HG03159 (cell line): Measurements from ENCODE around the gene NINJ2.

Experiments
- ATAC-seq: cut with Tn5 transposase; IDR thresholded peaks from one replicate; pipeline ENCODE4 v1.9.1; 2021; ENCODE audit warnings: mild to moderate bottlenecking, moderate library complexity; ENCODE audit not compliant: unreplicated experiment

Gene NINJ2

DNA sequence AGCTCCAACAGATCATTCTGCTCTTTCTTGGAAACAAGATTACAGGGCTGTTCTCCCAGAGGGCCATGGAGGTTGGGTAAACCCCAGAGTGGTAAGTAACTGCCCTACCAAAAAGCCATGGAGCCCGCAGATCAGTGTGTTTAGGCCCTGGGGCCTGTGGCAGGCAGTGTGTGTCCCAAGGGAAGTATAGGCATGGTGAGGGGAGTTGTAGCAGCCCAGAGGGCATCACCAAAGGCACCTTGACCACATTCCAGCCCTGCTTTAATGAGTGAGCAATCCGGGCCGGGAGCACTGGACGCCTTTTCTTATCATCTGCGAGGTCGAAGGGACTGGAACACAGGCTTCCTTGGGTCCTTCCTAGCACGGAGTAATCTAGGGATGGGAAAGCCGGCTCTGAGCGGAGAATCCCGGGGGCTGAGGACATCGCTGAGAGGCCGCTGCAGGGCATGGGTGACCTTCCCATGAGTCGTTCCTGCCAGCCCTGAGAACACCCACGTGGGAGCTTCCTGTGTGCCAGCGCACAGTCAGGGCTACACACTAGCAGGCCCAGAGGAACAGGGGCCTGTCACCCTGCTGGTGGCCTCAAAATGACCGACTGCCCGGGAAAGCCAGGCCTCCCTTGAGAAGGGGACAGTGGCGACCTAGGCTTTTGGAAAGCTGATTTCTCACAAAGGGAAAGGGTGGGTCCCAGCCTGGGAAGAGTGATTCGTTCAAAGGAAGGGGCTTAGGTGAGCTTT, 91.3 kb downstream of the NINJ2 start:
- no peak for ATAC-seq

DNA sequence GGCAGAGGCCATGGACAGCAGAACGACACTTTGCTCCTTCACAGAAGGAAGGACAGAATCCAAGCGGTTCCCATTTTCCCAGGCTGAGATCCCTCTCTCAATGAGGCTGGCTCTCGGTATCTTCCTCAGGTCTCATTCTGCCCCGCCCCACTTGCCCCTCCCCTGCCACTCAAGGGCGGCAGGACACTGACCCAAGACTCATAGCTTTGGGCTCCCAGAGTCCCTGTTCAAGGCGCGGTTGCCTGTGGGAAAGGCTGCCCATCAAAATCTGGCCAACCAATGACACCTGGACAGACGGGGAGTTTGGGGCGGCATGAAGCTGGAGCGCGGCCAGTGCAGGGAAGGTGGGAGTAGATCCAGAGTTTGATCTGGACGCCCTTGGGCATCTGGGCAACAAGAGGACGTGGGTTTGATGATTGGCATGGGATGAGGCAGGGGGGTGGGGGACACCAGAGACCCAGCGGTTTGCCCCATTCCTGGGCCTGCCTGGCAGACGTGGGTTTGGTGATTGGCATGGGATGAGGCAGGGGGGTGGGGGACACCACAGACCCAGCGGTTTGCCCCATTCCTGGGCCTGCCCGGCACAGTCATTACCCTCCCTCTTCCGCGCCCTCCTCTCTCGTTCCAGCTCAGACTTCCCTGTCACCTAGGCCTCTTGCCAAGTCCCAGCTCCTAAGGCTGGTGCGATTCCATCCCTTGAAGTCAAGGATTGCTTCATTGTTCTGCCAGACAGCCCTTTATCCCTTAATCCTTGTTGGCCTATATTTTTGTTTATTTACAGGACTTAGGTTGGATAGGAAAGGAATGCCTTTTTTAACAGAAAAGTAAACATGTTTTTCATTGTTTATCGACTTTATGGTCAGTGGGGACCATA, 92.1 kb downstream of the NINJ2 start:
- no peak for ATAC-seq

GRCh38 chr12:570435-570920, 92.8 kb downstream of the NINJ2 start:
- ATAC-seq: no peak

DNA sequence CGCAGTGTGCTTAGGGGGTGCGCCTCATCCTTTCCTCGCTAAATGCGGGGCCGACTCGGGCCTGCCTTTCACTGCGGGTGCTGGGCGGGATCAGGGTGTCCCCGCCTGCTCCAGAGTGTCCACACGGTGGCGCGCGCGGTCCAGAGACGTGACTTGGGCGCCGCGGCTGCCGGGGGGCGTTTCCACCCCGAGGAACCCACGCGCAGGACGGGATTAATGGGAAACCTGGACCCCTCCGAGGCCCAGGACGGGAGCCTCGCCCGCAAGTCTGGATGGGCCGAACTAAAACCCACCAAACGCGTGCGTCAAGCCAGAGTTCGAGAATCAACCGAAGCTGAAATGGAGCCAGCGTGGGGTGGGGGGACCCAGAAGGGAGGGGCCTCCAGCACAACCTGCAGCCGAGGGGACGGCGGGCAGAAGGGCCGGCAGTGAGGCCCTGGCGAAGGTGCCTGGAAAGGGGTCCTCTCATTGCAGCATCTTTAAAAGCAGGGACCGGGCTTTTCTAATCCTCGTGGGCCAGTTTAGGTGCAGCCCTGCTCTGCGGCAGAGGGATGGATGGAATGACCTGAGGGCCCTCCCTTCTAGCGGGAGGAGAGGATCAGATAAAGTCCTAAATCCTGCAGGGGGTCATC, 93.3 kb downstream of the NINJ2 start:
- ATAC-seq: peak; percentile 60

DNA sequence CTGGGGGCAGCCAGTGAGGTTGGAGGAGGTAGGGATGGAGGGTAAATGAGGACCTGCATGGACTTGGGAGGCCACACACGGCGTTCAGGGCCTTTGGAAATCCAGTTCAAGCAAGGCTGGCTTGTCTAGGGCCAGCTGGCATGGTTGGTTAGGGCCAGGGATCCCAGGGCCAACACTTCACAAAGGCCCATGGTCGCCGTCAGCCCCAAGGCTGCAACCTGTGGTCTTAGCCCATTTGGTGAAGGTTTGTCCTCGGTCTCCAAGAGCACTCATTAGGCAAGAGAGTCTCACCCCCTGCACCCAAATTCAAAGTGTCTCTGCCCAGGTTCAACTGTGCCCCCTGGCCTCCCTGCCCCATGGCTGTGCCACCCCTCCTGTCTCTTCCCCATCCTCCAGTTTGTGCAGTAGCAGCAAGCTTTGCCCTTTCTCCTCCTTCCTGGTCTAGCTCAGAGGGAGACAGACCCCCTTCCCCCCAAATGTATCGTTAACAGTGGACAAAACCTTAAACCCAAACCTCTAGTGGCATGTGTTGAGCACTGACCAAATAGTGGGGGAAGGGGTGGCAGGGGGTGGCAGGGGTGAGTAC, 94.1 kb downstream of the NINJ2 start:
- ATAC-seq: no peak

DNA sequence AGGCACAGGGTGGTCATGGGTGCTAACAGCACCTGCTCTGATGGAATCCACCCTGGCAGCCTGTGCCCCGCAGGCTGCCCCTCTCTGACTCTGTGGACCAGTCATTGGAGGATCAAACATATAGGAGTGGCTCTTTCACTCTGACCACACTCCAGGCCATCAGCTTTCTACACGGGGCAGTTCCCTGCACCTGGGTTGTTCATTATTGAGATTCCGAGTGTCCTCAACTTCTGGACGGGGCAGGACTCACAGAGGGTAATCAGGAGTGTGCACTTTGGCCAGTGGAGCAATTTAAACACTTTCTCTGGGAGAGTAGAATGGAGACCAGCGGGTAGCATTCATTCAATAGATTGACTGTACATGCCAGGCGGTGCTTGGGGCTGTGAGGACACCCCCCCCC, 94.8 kb downstream of the NINJ2 start:
- ATAC-seq: no peak

DNA sequence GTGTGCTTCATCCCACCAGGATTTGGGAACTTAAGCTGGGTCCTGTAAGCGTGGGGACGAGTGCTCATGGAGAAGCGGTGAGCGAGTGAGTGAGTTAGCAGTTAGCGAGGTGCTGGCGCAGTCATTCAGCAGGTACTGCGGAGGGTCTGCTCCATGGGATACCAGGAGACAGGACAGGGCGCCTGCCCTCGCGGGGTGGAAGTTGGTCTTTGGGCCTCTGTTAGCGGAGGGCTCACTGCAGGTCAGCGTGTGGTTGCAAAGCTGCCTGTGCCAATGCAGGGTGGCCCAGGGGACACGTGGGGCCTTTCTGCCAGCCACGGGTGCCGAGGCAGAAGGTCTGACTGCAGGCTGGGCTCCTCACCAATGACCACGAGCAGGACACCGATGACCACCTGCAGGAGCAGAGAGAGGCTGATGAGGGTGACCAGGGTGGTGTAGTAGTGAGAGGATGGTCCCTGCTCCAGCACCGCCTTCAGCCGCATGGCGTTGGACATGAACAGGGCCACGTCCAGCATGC, 97.6 kb downstream of the NINJ2 start:
- no peak for ATAC-seq

- ATAC-seq: no peak
Measured at GRCh38 chr12:565161-565560, 98.1 kb downstream of the NINJ2 start.

- no peak for ATAC-seq
Measured at GRCh38 chr12:563787-564298, 99.4 kb downstream of the NINJ2 start.

GRCh38 chr12:563250-563781, 99.9 kb downstream of the NINJ2 start:
- no peak for ATAC-seq

- ATAC-seq: no peak
Measured at GRCh38 chr12:562634-563033, 100.6 kb downstream of the NINJ2 start.

DNA sequence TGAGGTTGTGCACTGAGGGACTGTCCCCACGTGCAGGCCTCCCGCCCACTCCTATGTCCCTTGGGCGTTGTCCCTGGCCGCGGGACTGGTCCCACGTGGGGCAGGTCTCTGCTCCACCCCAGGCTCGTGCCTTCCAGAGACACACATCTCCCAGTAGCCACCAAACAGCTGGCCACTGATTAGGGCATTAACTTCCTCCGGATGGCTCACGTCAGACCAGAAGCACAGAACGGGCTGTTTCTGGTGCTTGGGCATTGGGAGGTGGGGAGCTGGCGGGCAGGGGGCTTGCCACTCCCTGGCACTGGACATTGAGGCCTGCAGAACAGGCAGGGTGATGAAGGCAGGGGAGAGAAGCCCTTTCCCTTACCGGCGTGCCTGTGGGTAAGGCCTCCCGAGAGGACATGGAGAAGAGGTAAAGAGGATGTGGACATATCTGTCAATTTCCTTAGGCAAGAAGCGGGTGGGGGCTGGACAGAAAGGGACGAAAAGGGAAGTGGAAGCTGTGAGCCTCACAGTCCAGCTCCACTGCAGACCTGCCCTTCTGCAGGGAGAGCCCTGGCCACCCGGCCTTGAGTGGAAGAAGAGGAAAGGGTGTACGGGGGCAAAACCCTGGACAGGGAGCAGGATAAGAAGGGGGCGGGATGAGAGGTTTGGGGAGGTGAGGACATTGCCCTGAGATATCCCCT, 101.2 kb downstream of the NINJ2 start:
- no peak for ATAC-seq

GRCh38 chr12:561391-561705, 101.9 kb downstream of the NINJ2 start:
- no peak for ATAC-seq

- ATAC-seq: no peak
Measured at GRCh38 chr12:560691-561390, 102.4 kb downstream of the NINJ2 start.

DNA sequence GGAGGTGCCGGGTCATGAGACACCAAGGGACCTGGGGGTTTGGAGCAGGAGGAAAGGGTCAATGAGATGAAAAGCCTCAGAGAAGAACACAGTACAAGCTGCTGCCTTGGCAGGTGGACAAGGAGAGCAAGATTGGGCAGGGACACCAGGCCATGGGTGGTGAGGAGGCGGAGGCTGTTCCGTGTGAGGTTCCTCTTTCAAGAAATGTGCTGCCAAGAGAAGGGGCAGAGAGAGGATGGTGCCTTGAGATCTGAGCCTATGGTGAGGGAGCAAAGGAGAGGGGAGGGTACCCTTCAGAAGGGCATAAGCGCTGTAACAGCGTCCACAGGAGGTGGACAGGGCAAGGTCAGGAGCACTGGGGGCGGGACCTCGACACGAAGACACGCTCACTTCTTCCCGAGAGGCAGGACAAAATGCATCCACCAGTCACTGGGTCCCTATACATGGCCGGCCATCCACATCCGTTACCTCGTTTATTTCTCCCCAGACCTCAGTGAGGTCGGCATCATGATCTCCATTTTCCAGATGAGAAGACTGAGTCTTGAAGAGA, 103.3 kb downstream of the NINJ2 start:
- no peak for ATAC-seq

DNA sequence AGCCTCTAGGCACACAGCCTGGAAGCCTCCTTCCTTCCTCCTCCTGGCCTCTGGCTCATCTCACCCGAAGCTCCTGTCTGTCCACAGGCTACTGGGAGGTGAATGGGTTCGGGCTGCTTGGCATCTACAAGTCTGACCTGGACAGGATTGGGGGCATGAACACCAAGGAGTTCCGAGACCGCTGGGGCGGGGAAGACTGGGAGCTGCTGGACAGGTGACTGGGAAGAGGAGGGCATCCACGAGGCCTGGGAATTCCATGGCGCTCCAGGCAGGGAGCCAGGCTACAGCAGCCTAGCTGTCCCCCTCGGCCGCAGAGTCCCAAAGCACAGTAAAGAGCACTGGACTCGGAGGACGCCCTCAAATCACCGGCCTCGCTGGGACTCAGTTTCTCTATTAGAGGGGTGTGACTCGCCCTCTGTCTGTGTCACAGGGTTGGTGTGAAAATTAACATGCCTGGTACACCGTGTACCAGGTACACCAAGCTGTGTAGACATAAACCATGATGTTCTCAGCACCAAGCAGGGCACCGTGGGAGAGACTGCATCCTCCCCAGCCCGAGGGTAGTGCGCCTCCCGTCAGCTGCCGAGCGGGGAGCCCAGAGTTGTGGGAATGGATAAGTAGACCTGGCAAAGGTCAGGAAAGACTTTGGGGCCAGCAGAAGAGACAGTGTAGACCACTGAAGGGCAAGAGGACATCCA, 103.9 kb downstream of the NINJ2 start:
- ATAC-seq: no peak

DNA sequence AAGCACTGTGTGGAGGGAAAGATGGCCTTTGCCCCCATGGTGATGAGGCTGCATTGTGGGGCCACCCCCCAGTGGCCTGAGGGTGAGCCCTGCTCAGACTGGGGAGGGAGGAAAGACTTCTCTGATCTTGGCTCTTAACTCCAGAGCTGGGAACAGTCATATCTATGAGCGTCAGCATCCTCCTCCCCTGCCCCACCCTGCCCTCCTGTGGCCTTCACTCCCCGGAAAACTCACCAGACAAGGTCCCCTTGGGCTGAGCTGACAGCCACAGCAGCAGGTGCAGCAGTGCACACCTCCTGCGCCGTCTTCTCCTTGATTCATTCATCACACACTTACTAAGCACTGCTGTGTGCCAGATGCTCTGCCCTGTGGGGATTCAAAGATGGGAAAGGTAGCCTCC, 104.7 kb downstream of the NINJ2 start:
- ATAC-seq: no peak

DNA sequence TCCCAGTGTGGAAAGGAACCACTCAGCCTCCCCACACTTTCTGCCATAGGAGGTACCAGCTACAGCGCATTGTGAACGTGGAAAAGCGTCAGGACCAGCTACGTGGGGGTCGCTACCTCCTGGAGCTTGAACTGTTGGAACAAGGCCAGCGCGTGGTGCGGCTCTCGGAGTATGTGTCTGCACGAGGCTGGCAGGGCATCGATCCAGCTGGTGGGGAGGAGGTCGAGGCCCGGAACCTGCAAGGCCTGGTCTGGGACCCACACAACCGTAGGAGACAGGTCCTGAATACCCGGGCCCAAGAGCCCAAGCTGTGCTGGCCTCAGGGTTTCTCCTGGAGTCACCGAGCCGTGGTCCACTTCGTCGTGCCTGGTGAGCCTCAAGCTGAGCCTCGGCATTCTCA, 106.7 kb downstream of the NINJ2 start:
- no peak for ATAC-seq

DNA sequence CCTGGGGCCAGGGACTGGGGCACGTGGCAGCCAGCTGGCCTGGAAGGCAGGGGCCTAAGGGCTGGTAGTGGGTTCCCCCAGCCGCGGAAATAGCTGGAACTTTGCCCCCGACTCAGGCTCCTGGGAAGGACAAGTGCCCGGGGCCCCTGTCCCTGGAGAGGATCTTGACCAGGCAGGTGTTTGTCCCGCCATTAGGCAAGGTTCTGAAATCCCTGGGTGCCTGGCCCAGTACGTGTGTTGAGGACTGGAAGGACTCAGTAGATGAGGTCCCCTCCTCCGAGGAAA, 109.3 kb downstream of the NINJ2 start:
- ATAC-seq: no peak
